ENCODE measurements around the gene METTL27. TPM values are rescaled to one million over a fixed set of nuclear protein-coding genes. Genes with fewer than 3 reads are reported as not detected.

Gene METTL27
- total RNA-seq, 1 donor from 2014 or later, result 0.26 TPM

DNA sequence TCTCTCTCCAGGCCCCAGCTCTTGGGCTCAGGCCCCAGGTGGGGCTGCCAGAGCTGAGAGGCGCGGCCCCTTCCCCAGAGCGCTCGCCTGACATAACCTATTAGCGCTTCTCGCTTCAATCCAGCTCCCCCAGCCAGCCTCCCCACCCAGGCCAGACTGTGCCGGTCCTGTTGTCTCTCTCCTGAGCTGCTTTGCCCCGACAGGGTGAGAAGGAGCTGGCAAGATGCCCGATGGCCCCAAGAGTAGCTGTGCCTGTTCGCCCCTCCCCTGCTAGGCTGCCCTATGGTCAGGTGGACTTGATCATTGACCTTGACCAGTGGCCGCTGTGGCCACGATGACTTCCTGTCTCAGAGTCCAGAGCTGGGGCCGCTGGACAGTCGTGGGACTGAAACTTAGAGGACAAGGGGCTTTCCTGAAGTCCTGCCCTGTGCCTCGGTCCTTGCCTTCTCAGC, 27.8 kb upstream of the METTL27 start:
- DNase-seq (ENCODE audit: low read depth), result no peak
- no peak for TF ChIP-seq CTCF (IDR thresholded peaks at IDR 0.05; ENCODE audit: insufficient read depth, low read length, severe bottlenecking)
- Histone ChIP-seq H3K27me3 (ENCODE audit: control insufficient read depth, insufficient read depth, low read length) (peaks cover 2% of the 10 kb centered on the region), H3K4me3 (ENCODE audit: low read depth, low read length) (no peak overlapping the region), H3K36me3 (ENCODE audit: control insufficient read depth, insufficient read depth, low read length) (no peaks in the 10 kb centered on the region)
- no peak for FAIRE-seq

- Histone ChIP-seq H3K4me3 (ENCODE audit: low read depth, low read length) (no peak overlapping the region), H3K27me3 (ENCODE audit: control insufficient read depth, insufficient read depth, low read length) (peaks cover 2% of the 10 kb centered on the region), H3K36me3 (ENCODE audit: control insufficient read depth, insufficient read depth, low read length) (no peaks in the 10 kb centered on the region)
- DNase-seq (ENCODE audit: low read depth), result no peak
- no peak for TF ChIP-seq CTCF (IDR thresholded peaks at IDR 0.05; ENCODE audit: insufficient read depth, low read length, severe bottlenecking)
- FAIRE-seq, result no peak
These were observed 26.9 kb upstream of the METTL27 start for GRCh38 chr7:73869011-73869798.

GRCh38 chr7:73866446-73866767, 24.1 kb upstream of the METTL27 start:
- no peak for FAIRE-seq

GRCh38 chr7:73865738-73866445, 23.6 kb upstream of the METTL27 start:
- Histone ChIP-seq H3K4me3 (ENCODE audit: low read depth, low read length) (no peak overlapping the region), H3K27me3 (ENCODE audit: control insufficient read depth, insufficient read depth, low read length) (no peaks in the 10 kb centered on the region), H3K36me3 (ENCODE audit: control insufficient read depth, insufficient read depth, low read length) (no peaks in the 10 kb centered on the region)
- DNase-seq (ENCODE audit: low read depth), result peak; percentile 26
- peak; percentile 13 for FAIRE-seq
- TF ChIP-seq CTCF (IDR thresholded peaks at IDR 0.05; ENCODE audit: insufficient read depth, low read length, severe bottlenecking), result peak; percentile 70

More at GRCh38 chr7:73866446-73866767, 24.1 kb upstream of the METTL27 start:
- H3K4me3 ChIP-seq (ENCODE audit: low read depth, low read length), result no peak overlapping the region
- no peak for TF ChIP-seq CTCF (IDR thresholded peaks at IDR 0.05; ENCODE audit: insufficient read depth, low read length, severe bottlenecking)
- DNase-seq (ENCODE audit: low read depth), result no peak
- no peaks in the 10 kb centered on the region for H3K27me3 ChIP-seq (ENCODE audit: control insufficient read depth, insufficient read depth, low read length)
- no peaks in the 10 kb centered on the region for H3K36me3 ChIP-seq (ENCODE audit: control insufficient read depth, insufficient read depth, low read length)

- FAIRE-seq (no peak), DNase-seq (ENCODE audit: low read depth) (no peak)
- TF ChIP-seq CTCF (IDR thresholded peaks at IDR 0.05; ENCODE audit: insufficient read depth, low read length, severe bottlenecking), result no peak
- Histone ChIP-seq H3K36me3 (ENCODE audit: control insufficient read depth, insufficient read depth, low read length) (no peaks in the 10 kb centered on the region), H3K27me3 (ENCODE audit: control insufficient read depth, insufficient read depth, low read length) (no peaks in the 10 kb centered on the region), H3K4me3 (ENCODE audit: low read depth, low read length) (no peak overlapping the region)
These were observed 22.8 kb upstream of the METTL27 start for GRCh38 chr7:73864981-73865711.

Data from bronchial epithelial cell (primary cell).